HG03460 (cell line): ENCODE measurements around the gene PJVK.

ENCODE experiments used
- ATAC-seq: cut with Tn5 transposase; IDR thresholded peaks from one replicate; pipeline ENCODE4 v1.9.1; 2021; ENCODE audit not compliant: unreplicated experiment

Gene PJVK

GRCh38 chr2:178479758-178480226 lies 28.6 kb downstream of the PJVK start:
- no peak for ATAC-seq

- ATAC-seq: peak; percentile 64
Measured at GRCh38 chr2:178480227-178481181, 29.3 kb downstream of the PJVK start, which contains the start of gene PLEKHA3. Gene PLEKHA3 (plus strand): TSS chr2:178480457. CDS start chr2:178480870, 413 bp downstream.

- peak; percentile 28 for ATAC-seq
Measured at GRCh38 chr2:178482437-178482836, 31.3 kb downstream of the PJVK start.

GRCh38 chr2:178484245-178485041 lies 33.3 kb downstream of the PJVK start:
- no peak for ATAC-seq

- ATAC-seq: no peak
Measured at GRCh38 chr2:178485356-178485755, 34.2 kb downstream of the PJVK start.

GRCh38 chr2:178491612-178492011 lies 40.4 kb downstream of the PJVK start:
- ATAC-seq: no peak

GRCh38 chr2:178496049-178496448 lies 44.9 kb downstream of the PJVK start:
- ATAC-seq: no peak

- no peak for ATAC-seq
Measured at GRCh38 chr2:178498137-178498536, 47.0 kb downstream of the PJVK start.

- no peak for ATAC-seq
Measured at GRCh38 chr2:178499640-178500039, 48.5 kb downstream of the PJVK start.

GRCh38 chr2:178502751-178503150 lies 51.6 kb downstream of the PJVK start:
- no peak for ATAC-seq

- no peak for ATAC-seq
Measured at GRCh38 chr2:178506101-178506500, 54.9 kb downstream of the PJVK start.

- ATAC-seq: no peak
Measured at GRCh38 chr2:178506524-178506923, 55.3 kb downstream of the PJVK start.

- no peak for ATAC-seq
Measured at GRCh38 chr2:178506949-178507348, 55.8 kb downstream of the PJVK start.

GRCh38 chr2:178508646-178509045 lies 57.5 kb downstream of the PJVK start:
- ATAC-seq: no peak

GRCh38 chr2:178510384-178510783 lies 59.2 kb downstream of the PJVK start:
- no peak for ATAC-seq
